HG02840 (cell line): ENCODE measurements around the gene PTPN20.
"Not testable (repeated sequence)": the region's sequence is repeated elsewhere in the genome, so short reads cannot be mapped to it uniquely, and the experiment has no call there.

Source experiments
- ATAC-seq: cut with Tn5 transposase; IDR thresholded peaks from one replicate; pipeline ENCODE4 v1.9.1; 2021; ENCODE audit warnings: mild to moderate bottlenecking, moderate library complexity, moderate number of reproducible peaks; ENCODE audit not compliant: unreplicated experiment, low FRiP score

The PTPN20 gene, protein sequence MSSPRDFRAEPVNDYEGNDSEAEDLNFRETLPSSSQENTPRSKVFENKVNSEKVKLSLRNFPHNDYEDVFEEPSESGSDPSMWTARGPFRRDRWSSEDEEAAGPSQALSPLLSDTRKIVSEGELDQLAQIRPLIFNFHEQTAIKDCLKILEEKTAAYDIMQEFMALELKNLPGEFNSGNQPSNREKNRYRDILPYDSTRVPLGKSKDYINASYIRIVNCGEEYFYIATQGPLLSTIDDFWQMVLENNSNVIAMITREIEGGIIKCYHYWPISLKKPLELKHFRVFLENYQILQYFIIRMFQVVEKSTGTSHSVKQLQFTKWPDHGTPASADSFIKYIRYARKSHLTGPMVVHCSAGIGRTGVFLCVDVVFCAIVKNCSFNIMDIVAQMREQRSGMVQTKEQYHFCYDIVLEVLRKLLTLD

DNA sequence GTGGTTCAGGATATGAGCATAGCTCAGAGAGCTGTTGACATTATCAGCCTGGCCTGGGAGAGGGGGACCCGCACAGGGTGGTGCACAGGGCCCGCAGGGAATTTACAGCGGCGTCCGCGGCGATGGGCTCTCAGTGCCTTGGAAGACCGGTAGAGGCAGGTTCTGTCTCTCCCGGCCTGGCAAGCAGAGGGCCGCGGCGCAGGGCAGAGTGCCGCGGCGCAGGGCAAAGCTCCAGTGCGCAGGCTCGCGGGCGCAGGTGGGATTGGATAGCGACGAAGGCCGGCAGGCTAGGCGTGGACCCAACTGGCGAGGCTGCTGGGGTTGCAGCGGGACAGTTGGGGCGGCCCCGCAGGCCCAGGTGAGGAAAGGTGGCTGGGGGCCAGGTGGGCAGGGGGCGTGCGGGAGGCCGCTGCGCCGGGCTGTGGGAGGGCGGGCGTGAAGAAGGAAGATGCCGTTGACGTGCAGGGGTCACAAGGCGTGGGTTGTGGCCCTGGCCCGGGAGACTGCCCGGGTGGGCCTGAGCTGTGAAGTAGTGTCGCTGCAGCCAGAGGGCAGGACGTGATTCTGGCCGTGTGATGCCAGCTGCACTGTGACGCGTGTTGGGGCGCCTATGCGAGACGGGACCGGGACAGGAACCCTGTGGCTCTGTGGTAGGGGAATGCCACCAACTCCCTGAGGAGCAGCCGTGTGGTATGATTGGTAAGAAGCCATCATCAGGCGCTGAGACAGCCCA, at the start of gene PTPN20:
Gene PTPN20 (plus strand): TSS at position 285 of the 733 bp plus-strand sequence. CDS start 21,072 bp downstream, outside the sequence.
- ATAC-seq, result not testable (repeated sequence)

DNA sequence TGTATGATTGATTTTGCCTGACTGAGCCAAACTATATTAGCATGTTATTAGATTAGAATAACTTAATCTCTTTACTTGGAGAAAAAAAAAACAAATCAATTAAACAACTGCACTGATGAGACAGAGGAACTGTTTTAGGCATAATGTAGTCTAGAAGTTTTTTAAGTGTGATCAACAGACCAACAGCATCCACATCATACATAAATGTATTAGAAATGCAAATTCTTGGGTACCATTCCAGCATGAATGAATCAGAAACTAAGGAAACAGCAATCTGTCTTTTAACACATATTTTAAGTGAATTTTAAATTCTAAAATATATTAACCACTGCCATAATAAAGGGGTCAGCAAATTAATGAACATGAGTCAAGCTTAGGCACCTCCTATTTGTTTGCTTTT, 41.5 kb upstream of the PTPN20 start:
- ATAC-seq, result not testable (repeated sequence)

DNA sequence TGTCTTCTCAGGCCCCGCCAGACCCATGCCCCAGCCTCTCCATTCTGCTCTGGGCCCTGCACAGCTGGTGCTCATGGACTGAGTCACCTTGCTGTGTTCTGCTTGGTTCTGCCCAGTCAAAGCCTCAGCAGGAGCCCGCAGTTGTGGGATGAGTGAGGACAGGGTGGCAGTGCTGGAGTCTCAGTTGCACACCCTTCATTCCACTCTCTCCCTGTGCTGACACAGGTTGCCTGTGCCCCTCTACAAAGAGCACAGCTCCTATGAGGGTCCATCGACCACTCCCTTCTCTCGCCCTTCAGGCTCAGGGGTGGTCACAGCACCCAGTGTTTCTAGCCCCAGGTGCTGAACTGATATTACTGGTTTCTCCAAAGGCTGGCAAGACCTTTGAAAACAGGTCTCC, 39.6 kb upstream of the PTPN20 start:
- not testable (repeated sequence) for ATAC-seq

DNA sequence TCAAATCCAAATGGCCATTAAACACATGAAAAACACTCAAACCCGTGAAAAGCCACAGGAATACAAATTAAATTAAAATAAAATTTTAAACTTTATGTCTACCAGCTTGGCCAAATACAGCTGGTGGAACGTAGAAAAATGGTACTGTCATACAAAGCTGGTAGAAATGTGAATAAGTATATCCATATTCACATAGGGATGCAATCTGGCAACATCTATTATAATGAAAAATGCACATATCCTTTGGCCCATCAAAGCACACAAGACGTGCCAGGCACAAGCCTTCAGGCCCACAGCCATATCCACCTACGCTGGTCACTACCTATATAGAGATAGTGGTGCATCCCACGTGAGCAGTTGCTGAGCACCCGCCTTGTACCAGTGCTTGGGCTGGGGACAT, 35.9 kb upstream of the PTPN20 start:
- ATAC-seq, result not testable (repeated sequence)

DNA sequence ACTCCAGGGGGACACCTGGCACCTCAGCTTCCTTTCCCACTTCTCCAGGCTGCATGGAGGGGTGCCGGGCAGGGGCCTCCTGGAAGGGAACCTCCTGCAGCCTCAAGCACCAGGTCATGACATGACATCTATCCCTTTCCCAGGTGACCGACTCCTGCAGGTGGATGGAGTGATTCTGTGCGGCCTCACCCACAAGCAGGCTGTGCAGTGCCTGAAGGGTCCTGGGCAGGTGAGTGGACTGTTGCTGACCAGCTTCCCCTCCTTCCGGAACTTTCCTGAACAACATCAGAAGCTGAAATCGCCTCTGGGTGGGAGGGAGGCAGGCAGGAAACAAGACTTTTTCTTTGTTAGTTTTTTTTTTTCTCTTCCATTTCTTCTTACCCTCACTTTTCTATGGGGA, 34.5 kb upstream of the PTPN20 start:
- not testable (repeated sequence) for ATAC-seq

DNA sequence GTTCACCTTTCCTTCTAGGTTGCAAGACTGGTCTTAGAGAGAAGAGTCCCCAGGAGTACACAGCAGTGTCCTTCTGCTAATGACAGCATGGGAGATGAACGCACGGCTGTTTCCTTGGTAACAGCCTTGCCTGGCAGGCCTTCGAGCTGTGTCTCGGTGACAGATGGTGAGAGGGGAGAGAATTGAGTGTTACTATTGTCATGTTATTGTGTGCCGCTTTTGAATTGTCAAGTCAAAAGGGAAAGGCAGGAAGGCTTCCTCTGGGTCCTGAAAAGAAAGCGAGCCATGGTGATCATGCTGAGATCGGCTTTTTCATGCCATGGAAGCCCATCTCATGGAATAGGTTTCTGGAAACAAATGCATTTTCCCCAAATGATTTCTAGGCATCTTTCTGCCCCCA, 32.5 kb upstream of the PTPN20 start:
- not testable (repeated sequence) for ATAC-seq

DNA sequence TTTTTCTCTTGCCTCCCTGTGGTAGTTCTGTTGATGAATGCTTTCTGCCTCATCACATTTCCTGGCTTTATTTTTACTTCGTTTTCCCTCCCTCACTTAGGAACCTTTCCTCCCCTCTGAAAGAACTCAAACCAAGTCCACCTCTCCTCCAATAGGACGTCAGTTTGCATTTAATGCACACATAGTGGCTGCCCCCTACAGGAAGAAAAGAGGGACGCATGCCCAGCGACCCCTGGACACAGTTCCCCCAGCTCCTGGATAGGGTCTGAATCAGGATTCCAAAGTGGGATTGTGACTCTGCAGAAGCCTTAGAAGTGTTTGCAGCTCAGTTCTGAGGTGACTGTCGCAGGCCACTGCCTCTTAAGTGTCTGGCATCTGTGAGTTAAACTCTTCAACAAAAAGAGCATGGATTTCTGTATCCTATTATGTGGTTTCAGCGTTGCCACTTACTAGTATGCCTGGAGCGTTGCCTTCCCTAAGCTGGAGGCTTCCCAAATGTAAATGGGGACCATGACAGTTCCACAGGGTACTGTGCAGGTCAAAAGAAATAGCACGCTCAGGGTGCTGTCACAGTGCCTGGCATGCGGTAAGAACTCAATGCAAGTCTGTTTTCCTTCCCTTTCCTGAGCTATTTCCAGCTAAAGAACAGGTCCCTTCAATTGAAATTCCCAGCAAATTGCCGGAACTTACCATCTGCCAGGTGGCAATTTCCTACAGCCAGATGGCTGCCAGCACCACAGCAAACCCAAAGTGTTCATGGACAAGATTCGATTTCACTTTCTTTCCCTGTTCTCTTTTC, 20.2 kb upstream of the PTPN20 start:
- not testable (repeated sequence) for ATAC-seq

DNA sequence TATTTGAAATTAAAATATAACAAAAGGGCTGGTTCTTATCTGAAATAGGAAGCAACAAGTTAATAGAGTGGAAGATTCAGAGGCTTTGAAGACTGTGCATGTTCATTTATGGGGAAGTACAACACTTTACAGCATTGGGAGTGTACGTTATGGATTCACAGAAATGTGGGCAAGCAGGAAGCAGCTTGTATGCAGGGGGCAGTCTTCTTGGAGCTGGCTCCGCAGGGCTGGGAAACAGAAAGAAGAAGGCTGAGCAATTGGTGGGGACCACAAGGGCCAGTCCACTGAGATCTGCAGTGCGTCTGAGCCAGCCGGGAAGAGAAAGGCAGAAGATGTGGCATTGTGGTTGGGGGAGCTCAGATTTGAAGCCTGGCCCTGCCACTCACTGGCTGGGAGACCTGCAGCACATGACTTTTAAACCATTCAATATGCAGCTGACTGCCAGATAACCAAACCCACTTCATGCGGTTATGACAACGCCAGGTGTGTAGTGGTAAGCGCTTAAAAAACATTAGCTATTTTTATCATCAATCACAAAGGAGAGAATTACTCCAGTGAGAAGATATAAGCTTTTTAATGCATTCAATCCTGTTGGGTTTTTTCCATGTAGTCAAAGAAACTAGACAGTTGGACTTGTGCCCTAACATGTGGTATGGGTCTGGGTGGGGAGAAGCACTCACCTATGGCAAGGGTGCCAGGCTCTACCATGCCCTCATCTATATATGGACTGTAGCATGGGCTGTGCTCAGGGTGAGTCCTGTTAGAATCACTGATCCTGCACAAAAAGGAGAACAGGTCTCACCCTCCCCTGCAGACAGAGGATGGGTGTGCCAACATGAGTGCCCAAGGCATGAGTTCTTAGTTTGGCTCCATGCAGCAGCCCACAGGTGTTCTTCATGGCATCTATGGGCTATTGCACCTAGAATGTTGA, 14.2 kb upstream of the PTPN20 start:
- not testable (repeated sequence) for ATAC-seq

DNA sequence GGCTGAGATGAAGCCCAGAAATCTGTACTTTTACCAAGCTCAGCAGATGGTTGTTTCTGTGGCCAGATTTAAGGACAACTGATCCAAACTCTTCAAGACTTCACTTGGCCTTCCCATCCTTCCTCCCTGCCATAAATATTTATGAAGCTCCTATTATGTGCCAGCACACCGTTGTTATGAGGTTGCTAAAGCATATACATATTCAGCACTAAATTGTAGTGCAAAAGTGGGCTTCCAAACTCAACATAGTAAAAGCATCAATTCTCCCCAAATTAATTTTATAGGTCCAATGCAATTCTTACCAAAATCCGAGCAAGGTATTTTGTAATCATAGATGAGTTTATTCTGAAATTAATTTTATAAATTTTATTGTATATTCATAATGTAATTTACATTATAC, 10.0 kb upstream of the PTPN20 start:
- ATAC-seq, result not testable (repeated sequence)

DNA sequence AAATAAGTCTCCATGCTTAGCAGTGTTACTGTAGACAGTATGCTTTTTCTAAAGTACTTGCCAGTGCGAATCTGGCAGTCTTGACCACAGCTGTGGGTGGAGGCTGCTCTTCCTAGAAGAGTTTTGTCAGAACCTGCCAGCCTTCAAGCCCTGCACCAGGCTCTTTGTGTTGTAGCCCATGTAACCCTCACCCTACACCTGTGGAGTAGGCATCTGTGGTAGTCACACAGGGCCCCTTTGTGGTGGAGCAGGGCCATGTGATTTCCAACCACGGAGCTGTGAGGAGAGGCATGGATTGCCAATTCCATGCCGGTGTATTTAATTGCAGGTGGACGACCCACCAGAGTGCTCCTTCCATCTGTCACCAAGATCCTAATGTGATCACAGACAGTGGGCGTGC, 7.4 kb upstream of the PTPN20 start:
- ATAC-seq, result not testable (repeated sequence)

DNA sequence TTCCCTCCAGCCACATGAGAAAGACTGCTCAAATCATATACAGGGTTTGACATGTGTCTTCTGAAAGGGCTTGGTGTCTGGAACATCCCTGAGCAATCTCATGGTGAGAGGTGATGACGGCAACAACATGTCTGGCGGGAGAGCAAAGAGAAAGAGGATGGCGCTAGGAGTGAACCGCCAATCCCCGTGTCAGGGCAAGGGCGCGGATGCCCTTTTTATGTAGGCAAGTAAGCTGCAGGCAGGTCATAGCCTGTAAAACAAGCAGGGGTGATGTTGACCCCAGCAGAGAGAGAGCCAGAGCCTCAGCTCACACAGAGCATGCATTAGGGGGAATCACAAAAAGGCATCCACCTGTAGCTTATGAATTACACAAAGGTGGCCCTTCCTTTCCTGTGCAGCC, 4.9 kb upstream of the PTPN20 start:
- not testable (repeated sequence) for ATAC-seq

DNA sequence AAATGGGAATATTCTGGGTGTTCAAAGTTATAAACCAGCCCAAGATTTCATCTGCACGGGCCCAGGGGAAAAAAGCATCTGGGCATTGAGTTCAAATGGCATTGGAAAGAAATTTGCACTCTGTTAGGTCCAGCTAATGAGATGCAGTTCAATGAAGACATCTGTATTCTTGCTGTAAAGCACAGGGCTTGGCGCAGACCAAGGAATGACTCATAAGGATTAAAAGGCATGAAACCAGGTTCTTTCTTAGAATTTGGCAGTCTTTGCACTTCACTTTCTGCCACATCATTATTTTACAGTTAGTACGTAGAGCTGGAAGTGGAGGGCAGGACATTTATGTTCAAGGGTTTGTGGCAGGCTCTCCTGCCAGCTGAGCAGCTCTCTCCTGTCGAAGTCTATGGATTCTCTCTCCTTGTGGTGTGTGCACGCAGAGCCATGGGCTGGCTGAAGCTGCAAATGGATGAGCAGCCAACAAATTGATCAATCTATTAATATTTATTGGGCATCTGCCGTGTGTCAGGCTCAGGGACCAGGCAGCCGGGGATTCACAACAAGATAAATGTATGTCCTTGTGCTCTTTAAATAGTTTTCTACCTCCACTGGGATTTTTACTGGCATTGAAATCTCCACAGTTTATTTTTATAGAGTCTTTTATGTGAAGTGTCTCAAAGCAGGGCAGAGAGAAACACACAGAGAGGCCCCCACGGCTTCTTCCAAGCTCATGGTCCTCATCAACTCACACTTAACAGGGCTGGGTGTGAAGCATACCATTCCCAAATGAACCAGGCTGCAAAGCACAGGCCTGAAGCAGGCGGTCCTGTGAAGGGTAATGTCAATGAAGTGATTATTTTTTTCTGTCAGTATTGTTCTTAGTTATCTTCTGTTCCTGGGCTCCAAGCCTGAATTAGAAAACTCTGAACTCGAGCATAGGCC, 3.8 kb upstream of the PTPN20 start:
- not testable (repeated sequence) for ATAC-seq

DNA sequence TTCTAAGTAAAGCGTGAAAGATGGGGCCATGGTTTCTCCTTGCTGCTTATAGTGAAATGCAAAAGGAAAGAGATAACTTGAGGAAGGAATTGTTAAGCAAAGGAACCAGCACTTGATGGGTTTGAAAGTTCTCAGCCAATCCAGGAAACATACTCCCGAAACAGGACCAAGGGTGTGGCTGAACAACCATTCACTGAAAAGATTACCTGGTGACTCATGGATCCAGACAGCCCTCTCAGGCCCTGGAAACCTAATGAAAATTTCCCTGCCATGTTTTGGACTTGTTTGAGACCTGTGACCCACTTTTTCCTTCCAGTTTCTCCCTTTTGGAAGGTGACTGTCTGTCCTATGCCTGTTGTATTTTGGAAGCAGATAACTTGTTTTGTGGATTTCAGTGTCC, 11.3 kb downstream of the PTPN20 start:
- not testable (repeated sequence) for ATAC-seq

DNA sequence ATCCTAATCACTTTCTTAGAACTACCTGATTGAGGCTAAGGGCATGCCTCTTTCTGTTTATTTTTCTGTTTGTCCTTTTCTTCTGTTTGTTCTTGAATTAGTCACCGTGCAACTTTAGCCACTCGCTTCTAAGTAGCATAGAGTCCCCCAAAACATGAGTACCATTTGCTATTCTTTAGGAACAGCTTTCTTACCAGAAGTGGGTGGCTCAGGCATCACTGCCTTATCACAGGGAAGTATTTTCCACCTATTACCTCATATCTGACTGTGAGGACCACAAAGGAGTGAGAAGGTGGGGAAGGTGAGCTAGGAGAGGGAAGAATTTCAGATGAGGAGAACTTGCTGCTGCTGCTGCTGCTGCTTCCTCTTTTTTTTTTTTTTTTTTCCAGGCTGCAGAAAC, 13.9 kb downstream of the PTPN20 start:
- not testable (repeated sequence) for ATAC-seq

DNA sequence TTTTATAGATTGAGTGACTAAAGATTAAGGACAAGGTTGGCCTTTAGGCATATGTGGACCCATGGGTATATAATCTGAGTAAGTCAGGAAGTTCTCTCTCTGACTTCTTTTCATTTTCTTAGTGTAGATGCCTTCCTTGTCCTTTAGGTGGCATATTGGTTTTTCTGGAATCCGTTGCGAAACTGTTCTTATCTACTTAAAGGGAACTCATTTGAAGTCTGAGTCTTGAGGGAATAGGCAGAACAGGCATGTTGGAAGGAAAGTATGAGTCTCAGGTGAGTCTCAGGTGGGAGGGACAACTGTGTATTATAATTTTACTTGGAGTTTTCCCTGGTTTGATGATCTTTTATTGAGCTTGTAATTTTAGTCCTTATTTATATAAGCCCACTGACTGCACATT, 14.6 kb downstream of the PTPN20 start:
- ATAC-seq, result not testable (repeated sequence)

DNA sequence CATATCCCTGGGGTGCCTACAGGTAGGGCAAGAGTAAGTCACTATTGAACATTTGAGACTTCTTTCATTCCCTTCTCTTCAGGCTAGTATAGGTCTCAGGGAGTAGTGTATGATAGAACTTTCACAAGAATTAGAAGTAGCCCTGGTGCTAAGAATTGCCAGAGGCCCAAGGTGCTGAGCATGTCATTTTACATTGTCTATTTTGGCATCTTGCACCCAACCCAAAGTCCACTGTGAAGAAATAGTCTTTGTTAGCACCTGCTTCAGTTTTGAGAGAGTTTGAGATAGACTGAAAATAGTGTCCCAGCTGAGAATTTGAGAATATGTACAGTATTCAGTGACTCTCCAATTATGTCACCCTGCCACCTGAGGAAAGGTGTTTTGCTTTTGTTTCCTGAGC, 17.6 kb downstream of the PTPN20 start:
- ATAC-seq, result not testable (repeated sequence)

DNA sequence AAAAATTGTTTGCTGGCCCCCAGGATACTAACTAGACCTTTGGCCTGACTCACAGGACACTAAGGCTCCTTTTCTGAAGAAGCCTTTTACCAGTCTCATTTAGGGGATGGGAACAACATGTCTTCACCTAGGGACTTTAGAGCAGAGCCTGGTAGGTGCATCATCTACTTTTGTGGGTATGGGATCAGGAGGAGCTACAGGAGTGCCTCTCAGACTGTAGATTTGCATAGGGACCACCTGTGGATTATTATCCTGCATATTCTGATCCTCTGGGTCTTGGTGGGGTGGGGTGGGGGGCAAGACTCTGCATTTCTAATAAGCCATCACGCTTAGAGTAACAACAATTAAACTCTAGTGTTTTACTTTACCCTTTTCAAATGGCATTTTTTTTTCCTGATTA, 21.2 kb downstream of the PTPN20 start:
- not testable (repeated sequence) for ATAC-seq

DNA sequence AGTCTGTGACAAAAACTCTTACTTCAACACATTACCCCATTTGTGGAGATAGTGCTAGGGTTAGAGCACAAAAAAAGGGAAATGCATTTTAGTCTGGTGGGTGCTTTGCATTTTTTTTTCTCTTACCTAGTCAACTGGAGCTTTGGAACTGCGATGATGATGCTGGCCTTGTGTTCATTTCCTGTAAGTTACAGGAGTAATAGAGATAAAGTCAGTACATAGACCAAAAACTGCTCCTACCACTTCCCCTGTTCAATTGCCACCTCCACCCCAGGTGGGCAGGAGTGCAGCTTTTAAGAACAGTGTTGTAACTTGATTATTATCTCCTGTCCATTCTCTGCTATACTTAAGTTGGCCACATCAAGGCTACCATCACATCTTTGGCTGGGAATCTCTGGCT, 29.9 kb downstream of the PTPN20 start:
- not testable (repeated sequence) for ATAC-seq
